ENCODE results near the gene SOBP.

- TF ChIP-seq POLR2A (IDR thresholded peaks at IDR 0.05) (no peak), CTCF (IDR thresholded peaks at IDR 0.05 in 4 of 5, conservative IDR thresholded peaks at IDR 0.05 in 1 of 5) (no peak)
Observed at GRCh38 chr6:107657373-107657754, 167.4 kb downstream of the SOBP start.

All from gastrocnemius medialis (tissue), 4 donors.